Measurements from ENCODE around the gene MACROD2. TPM values are rescaled to one million over a fixed set of nuclear protein-coding genes. Genes with fewer than 3 reads are reported as not detected.

MACROD2 gene
- total and polyA plus RNA-seq, 4 donors = 0.66 to 10.5 (median 3.3) TPM

GRCh38 chr20:14046534-14046933 lies 51.2 kb downstream of the MACROD2 start:
- no peak overlapping the region for H3K9ac ChIP-seq (ENCODE audit: low read depth in 1 of 2, low read length in 2 of 2)
- 96% methylated on average over 2 of the region's 2 CpGs for WGBS
- no peak for TF ChIP-seq ATF3 (IDR thresholded peaks at IDR 0.05)
- no peak for TF ChIP-seq RAD21 (IDR thresholded peaks at IDR 0.05)
- TF ChIP-seq GABPA (IDR thresholded peaks at IDR 0.05 in 1 of 2, conservative IDR thresholded peaks at IDR 0.05 in 1 of 2) = no peak
- TF ChIP-seq HNF4G (IDR thresholded peaks at IDR 0.05) = no peak
- no peak for TF ChIP-seq NR2F2 (IDR thresholded peaks at IDR 0.05)
- no peak for TF ChIP-seq TAF1 (conservative IDR thresholded peaks at IDR 0.05)
- TF ChIP-seq HNF4A (conservative IDR thresholded peaks at IDR 0.05) = no peak
- TF ChIP-seq RXRA (IDR thresholded peaks at IDR 0.05) = no peak
- TF ChIP-seq, protein P1, sequence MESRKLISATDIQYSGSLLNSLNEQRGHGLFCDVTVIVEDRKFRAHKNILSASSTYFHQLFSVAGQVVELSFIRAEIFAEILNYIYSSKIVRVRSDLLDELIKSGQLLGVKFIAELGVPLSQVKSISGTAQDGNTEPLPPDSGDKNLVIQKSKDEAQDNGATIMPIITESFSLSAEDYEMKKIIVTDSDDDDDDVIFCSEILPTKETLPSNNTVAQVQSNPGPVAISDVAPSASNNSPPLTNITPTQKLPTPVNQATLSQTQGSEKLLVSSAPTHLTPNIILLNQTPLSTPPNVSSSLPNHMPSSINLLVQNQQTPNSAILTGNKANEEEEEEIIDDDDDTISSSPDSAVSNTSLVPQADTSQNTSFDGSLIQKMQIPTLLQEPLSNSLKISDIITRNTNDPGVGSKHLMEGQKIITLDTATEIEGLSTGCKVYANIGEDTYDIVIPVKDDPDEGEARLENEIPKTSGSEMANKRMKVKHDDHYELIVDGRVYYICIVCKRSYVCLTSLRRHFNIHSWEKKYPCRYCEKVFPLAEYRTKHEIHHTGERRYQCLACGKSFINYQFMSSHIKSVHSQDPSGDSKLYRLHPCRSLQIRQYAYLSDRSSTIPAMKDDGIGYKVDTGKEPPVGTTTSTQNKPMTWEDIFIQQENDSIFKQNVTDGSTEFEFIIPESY (IDR thresholded peaks at IDR 0.05) = no peak
- no peak for TF ChIP-seq FOXA2 (IDR thresholded peaks at IDR 0.05)
- TF ChIP-seq SP1 (IDR thresholded peaks at IDR 0.05) = no peak
- TF ChIP-seq YY1 (IDR thresholded peaks at IDR 0.05) = no peak
- no peak for TF ChIP-seq FOXA1 (IDR thresholded peaks at IDR 0.05)
- H3K27ac ChIP-seq (ENCODE audit: low read depth in 1 of 2, low read length in 2 of 2) = no peak overlapping the region
- no peaks in the 10 kb centered on the region for H3K36me3 ChIP-seq (ENCODE audit: control insufficient read depth in 4 of 4, insufficient read depth in 3 of 4, low read depth in 1 of 4, low read length in 3 of 4)
- H3K9me3 ChIP-seq (ENCODE audit: control insufficient read depth in 4 of 4, low read length in 3 of 4) = no peaks in the 10 kb centered on the region
- DNase-seq (ENCODE audit: low spot score) = no peak
- no peaks in the 10 kb centered on the region for H3K27me3 ChIP-seq (ENCODE audit: control insufficient read depth in 4 of 4, insufficient read depth in 4 of 4, low read length in 3 of 4)
- H3K4me3 ChIP-seq (ENCODE audit: low read depth in 1 of 3, low read length in 3 of 3) = no peak overlapping the region
- H3K4me1 ChIP-seq (ENCODE audit: control insufficient read depth in 4 of 4, insufficient read depth in 4 of 4, low read length in 3 of 4) = no peaks in the 10 kb centered on the region

DNA sequence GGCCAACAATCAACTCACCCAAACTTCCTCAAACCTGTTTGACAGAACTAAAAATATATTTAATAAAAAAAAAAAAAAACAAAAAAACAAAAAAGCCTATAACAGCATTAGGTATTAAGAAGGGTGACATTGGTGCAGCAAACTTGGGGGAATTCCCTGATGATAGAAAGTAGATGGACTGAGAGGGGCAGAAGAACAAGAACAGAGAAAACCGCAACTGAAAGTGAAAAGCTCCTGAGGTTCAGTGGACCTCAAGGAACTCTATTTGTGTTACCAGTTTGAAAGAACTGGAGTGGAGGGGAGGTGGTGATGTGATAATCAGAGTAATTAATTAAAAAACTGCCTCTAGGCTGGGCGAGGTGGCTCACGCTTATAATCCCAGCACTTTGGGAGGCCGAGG lies 53.8 kb downstream of the MACROD2 start:
- no peaks in the 10 kb centered on the region for H3K4me1 ChIP-seq (ENCODE audit: control insufficient read depth in 4 of 4, insufficient read depth in 4 of 4, low read length in 3 of 4)
- H3K9ac ChIP-seq (ENCODE audit: low read depth in 1 of 2, low read length in 2 of 2) = no peak overlapping the region
- DNase-seq (ENCODE audit: low spot score) = no peak
- TF ChIP-seq YY1 (IDR thresholded peaks at IDR 0.05) = no peak
- TF ChIP-seq MAX (IDR thresholded peaks at IDR 0.05) = no peak
- TF ChIP-seq REST (IDR thresholded peaks at IDR 0.05) = no peak
- TF ChIP-seq NR2F2 (IDR thresholded peaks at IDR 0.05) = no peak
- TF ChIP-seq SP1 (IDR thresholded peaks at IDR 0.05) = no peak
- TF ChIP-seq, protein P2, sequence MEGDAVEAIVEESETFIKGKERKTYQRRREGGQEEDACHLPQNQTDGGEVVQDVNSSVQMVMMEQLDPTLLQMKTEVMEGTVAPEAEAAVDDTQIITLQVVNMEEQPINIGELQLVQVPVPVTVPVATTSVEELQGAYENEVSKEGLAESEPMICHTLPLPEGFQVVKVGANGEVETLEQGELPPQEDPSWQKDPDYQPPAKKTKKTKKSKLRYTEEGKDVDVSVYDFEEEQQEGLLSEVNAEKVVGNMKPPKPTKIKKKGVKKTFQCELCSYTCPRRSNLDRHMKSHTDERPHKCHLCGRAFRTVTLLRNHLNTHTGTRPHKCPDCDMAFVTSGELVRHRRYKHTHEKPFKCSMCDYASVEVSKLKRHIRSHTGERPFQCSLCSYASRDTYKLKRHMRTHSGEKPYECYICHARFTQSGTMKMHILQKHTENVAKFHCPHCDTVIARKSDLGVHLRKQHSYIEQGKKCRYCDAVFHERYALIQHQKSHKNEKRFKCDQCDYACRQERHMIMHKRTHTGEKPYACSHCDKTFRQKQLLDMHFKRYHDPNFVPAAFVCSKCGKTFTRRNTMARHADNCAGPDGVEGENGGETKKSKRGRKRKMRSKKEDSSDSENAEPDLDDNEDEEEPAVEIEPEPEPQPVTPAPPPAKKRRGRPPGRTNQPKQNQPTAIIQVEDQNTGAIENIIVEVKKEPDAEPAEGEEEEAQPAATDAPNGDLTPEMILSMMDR (IDR thresholded peaks at IDR 0.05; ENCODE audit: low read depth, low read length, missing input control) = no peak
- TF ChIP-seq RXRA (IDR thresholded peaks at IDR 0.05) = no peak
- TF ChIP-seq RAD21 (IDR thresholded peaks at IDR 0.05) = no peak
- TF ChIP-seq JUND (IDR thresholded peaks at IDR 0.05) = no peak
- TF ChIP-seq HNF4A (conservative IDR thresholded peaks at IDR 0.05) = no peak
- TF ChIP-seq GABPA (IDR thresholded peaks at IDR 0.05 in 1 of 2, conservative IDR thresholded peaks at IDR 0.05 in 1 of 2) = no peak
- TF ChIP-seq FOXA1 (IDR thresholded peaks at IDR 0.05) = no peak
- H3K9me3 ChIP-seq (ENCODE audit: control insufficient read depth in 4 of 4, low read length in 3 of 4) = no peaks in the 10 kb centered on the region
- no peaks in the 10 kb centered on the region for H3K36me3 ChIP-seq (ENCODE audit: control insufficient read depth in 4 of 4, insufficient read depth in 3 of 4, low read depth in 1 of 4, low read length in 3 of 4)
- H3K27me3 ChIP-seq (ENCODE audit: control insufficient read depth in 4 of 4, insufficient read depth in 4 of 4, low read length in 3 of 4) = no peaks in the 10 kb centered on the region
- WGBS = 94% methylated on average over 4 of the region's 4 CpGs
- H3K4me3 ChIP-seq (ENCODE audit: low read depth in 1 of 3, low read length in 3 of 3) = no peak overlapping the region
- no peak overlapping the region for H3K27ac ChIP-seq (ENCODE audit: low read depth in 1 of 2, low read length in 2 of 2)

Measured in liver (tissue), 9 donors.